Vagina (tissue), 2 donors: Measurements from ENCODE around the gene MAMDC2.

Experiments
- POLR2A ChIP-seq, 2 donors: fragments of 450-650 bp; IDR thresholded peaks; one replicate each; pipeline ENCODE4 v1.6.1; 2017; ENCODE audit warnings: antibody characterized with exemption in 2 of 2, mild to moderate bottlenecking in 2 of 2, moderate library complexity in 2 of 2
- POLR2AphosphoS5 ChIP-seq, 2 donors: sonication (generic); formaldehyde crosslinking; IDR thresholded peaks; one replicate each; pipeline ENCODE4 v1.9.0; 2017; ENCODE audit warnings: antibody characterized with exemption in 2 of 2, mild to moderate bottlenecking in 2 of 2, low read depth in 1 of 2; ENCODE audit not compliant: insufficient read depth in 1 of 2
- TF ChIP-seq, protein P1 (sequence below), 3 experiments: fragments of 450-650 bp in 2 of 3; fragments of 200-600 bp in 1 of 3; sonication (generic) in 1 of 3; IDR thresholded peaks; one replicate each; pipeline ENCODE4 v1.5.1; 2017 to 2019; ENCODE audit warnings: antibody characterized with exemption in 3 of 3, mild to moderate bottlenecking in 2 of 3, moderate library complexity in 2 of 3

GRCh38 chr9:70260606-70261005 is 217.0 kb downstream of the MAMDC2 start:
- TF ChIP-seq POLR2AphosphoS5 (IDR thresholded peaks at IDR 0.05; ENCODE audit: insufficient read depth in 1 of 2, low read depth in 1 of 2) = no peak
- TF ChIP-seq, protein P1, sequence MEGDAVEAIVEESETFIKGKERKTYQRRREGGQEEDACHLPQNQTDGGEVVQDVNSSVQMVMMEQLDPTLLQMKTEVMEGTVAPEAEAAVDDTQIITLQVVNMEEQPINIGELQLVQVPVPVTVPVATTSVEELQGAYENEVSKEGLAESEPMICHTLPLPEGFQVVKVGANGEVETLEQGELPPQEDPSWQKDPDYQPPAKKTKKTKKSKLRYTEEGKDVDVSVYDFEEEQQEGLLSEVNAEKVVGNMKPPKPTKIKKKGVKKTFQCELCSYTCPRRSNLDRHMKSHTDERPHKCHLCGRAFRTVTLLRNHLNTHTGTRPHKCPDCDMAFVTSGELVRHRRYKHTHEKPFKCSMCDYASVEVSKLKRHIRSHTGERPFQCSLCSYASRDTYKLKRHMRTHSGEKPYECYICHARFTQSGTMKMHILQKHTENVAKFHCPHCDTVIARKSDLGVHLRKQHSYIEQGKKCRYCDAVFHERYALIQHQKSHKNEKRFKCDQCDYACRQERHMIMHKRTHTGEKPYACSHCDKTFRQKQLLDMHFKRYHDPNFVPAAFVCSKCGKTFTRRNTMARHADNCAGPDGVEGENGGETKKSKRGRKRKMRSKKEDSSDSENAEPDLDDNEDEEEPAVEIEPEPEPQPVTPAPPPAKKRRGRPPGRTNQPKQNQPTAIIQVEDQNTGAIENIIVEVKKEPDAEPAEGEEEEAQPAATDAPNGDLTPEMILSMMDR (IDR thresholded peaks at IDR 0.05) = no peak
- TF ChIP-seq POLR2A (IDR thresholded peaks at IDR 0.05) = no peak
